NCI-H345 (cell line): ENCODE data around the gene GFOD1.
"Not testable (repeated sequence)": the region's sequence is repeated elsewhere in the genome, so short reads cannot be mapped to it uniquely, and the experiment has no call there.

Source experiments
- DNase-seq: peaks from one replicate; lab custom pipeline; 2025; lab: John Stamatoyannopoulos, UW

The GFOD1 gene

DNA sequence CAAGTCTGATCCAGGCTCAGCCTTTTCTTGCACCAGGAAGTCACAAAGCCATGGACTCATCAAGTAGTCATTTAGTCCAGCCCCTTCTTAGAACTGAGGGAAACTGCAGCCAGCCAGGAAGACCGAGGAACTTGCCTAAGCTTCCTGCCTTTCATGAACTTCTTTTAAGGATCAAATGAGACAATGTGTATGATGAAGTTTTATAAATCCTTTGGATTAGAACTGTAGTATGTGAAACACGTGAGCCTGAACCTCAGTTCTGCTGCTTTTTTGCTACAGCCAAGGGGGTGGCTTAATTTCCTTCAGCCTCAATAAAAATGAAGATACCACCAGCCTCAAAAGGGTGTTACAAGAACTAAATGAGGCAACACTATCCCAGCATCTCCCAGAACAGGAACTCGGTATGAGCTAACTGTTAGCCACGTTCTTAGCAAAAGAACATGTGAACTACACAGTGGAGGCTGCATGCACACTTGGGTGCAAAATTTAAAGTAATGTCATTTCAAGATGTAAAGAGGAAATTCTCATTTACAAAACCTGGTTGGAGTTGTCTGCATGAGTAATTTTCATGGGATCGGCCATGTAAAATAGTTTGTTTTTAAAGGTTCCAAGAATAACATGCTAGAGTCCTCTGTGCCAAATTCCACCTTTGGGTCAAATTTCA, 83.0 kb downstream of the GFOD1 start:
- no peak for DNase-seq

DNA sequence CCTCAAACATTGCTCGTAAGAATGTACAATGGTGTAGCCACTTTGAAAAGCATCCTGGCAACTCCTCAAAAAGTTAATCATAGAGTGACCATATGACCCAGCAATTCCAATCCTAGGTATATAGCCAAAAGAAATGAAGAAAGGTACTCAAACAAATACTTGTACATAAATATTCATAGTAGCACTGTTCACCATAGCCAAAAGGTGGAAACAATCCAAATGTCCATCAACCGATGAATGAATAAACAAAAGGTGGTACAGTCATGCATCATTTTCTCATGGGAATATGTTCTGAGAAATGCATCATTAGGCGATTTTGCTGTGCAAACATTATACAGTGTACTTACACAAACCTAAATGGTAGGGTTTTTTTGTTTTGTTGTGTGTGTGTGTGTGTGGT, 84.7 kb downstream of the GFOD1 start:
- no peak for DNase-seq

DNA sequence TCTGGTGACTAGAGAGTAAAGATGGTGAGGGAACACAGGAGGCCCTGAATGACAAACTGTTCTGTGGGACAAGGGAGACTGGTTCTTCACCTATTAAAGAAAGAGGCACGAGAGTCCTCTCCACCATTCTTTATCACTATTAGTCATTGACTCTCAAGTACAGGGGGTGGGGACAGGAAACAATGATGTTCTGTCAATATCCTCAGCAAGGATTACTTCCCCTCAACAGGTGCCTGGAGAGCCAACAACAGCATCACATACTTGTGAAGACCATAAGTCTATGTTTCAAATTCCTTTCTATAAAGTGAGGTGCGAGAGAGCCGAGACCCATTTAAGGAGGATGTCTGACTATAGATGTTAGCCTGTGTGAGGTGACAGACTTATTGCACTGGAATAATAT, 86.6 kb downstream of the GFOD1 start:
- DNase-seq = no peak

DNA sequence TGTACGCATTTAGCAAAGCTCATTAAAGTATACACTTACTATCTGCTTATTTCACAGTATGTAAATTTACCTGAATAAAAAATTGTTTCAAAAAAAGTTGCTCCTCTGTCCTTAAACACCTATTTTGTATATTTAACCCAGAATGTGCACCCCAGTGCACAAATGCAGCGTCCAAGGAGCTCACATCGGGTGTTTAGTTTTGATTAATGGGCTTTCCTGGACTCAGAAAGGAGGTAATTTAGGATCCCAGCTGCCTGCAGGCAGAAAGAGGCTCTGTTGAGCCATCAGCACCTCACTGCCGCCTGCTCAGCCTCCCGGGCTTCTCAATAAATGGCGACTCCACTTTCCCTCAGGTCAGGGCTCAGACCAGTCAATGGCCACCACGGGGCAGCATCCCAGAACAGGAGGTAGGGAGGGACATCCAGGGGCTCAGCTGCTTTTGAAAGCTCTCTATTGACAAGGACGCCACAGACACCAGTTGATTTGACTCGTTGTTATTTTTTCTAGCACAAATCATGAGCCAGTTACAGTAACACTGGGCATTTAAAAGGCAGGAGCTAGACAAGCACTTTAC, 88.9 kb downstream of the GFOD1 start:
- DNase-seq = no peak

DNA sequence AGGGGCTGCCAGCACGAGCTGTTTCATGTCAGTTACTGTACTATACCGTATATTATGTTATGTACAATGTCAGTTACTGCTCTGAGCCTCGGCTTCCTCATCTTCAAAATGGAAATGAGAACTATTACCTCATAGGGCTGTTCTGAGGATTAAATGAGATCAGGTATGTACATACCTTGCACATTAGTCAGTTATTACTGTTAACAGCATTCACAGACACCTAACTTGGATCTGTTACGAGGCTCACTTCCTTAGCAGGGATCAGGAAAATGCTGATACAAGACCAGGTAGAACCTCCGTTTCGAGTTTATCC, 89.4 kb downstream of the GFOD1 start:
- no peak for DNase-seq

DNA sequence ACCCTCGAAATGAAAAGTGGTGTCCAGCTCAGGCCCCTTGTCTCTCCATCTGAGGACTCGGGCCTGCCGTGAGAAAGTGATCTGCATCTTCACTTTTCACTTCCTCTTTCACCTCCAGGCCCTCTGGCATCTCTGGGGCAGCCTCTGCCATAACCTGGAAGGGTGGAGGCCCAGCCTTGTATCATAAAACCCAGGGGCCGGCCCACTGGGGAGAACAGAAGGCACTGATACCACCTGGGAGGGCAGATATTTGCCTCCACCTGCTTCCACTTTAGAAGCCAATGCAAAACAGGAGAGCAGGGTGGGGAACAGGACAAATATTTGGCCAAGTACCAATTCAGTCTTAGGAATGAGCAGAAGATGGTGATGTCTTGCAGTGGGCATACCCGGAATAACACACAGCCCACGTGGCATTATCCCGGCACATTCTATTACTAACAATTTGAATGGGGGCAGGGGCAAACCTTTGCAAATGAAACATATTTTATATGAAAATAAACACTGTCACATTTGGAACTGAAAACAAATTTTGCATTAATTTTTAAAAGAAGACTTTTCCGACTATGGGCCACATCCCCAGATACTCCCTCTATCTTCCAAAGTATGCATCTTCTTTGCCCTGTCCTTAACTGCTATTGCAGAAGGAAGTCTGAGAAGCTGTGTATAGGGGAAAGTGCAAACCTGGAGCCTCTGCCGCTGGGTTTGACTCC, 89.9 kb downstream of the GFOD1 start:
- no peak for DNase-seq

DNA sequence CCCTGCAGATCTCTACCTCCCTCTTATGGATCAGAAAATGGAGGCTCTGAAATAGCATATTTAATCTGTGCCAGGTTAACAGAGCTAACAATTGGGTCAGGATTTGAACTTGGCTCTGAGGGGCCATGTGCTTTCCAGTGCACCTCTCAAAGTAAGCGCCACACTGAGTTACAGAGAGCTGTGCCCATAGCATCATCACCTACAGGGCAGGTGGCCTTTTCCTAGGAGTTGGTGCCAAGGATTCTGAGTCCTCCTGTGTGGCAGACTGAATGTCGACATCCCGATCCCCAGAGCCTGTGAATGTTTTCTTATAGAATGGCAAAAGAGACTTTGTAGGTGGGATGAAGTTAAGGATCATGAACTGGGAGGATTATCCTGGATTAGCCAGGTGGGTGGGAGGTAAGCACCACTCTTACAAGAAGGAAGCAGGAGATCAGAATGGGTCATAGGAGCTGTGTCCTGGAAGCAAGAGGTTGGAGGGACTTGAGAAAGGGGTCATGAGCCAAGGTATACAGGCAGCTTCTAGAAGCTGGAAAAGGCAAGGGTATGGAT, 91.1 kb downstream of the GFOD1 start:
- DNase-seq = no peak

DNA sequence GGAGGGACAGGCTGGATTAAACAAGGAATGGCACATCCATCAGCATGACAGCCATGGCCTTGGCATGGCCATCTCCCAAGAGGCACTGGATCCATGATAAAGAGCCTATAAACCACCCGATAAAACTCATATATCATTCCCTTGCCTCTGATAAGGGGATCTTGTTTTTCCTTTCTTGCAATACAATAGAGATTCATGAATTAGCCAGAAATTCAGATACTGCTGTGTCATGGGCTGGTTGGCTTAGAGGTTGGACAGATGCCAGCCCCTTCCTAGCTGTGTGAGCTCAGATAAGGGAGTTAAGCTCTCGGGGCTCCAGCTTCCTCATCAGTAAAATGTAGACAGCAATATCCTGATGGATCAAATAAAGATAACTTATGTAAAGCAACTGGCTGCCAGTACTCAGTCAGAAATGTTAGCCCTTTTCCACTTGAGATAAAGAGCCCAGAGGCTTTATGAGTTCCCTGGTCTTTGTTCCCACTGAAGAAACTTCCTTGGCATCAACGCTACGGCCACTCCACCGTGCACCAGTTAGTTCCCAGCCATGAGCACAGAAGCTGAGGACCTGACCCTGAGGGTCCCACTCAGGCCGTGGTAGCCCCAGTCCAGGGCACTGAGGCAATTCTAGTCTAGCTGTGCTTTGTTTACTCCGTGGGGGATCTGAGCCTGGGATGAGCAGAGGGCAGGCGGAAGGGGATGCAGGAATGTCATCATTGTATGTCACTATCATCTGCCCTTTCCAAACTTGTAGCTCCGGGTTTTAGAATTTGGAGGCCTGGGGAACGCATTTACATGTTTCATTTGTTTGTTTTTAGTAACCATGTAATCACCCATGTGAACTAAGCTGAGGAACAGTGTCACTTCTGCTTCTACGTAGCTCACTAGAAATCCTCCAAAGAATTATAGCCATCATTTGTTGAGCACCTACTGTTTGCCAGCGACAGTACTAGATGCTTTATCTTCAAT, 91.8 kb downstream of the GFOD1 start:
- peak; percentile 12 for DNase-seq

DNA sequence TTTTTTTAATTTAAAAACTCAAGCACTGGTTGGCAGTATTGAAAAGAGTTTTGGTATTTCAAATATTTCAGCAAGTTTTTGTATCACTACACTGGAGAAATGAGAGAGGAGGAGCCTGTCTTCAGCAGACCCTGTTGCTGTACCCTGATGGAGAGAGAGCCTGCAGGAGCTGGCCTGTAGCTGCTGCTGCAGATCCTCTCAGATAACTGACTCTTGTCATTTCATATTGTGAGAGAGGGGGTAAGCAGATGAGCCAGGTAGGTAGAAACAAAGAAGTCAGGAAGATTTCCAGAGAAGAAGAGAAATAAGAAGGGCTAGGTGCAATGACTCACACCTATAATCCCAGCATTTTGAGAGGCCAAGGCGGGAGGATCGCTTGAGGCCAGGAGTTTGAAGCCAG, 94.9 kb downstream of the GFOD1 start:
- no peak for DNase-seq

DNA sequence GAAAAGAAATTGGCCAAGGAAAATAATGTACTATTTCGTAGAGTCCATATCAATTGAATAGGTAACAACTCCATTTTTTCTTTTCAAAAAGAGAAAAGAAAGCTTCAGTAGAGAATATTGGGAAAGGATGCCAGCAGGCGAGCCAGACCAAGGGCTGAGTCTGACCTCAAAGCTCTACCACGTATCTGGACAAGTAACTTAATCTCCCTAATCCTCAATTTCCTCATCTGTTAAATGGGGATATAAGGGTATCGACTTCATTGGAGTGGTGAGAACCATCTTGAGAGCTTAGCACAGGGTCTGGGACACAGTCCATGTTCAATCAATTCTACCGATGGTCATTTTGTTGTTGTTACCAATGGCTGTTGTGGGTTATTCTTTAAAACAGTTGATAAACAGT, 95.9 kb downstream of the GFOD1 start:
- no peak for DNase-seq

DNA sequence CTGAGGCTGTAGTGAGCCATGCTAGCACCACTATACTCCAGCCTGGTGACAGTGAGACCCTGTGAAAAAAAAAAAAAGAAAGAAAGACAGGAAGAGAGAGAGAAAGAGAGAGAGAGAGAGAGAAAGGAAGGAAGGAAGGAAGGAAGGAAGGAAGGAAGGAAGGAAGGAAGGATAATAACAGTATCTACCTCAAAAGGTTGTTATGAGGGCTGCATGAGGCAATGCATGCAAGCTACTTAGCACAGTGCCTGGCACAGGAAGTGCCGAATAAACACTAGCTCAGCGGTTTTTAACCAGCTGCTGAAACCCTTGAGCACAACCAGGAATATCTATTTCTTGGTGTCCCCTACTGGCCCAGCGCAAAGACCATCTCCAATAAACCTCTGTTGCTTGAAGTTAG, 96.7 kb downstream of the GFOD1 start:
- no peak for DNase-seq

DNA sequence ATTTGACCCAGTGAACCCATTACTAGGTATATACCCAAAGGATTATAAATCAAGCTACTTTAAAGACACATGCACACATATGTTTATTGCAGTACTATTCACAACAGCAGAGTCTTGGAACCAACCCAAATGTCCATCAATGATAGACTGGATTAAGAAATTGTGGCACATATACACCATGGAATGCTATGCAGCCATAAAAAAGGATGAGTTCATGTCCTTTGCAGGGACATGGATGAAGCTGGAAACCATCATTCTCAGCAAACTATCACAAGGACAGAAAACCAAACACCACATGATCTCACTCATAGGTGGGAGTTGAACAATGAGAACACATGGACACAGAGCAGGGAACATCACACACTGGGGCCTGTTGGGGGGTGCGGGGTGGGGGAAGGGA, 98.2 kb downstream of the GFOD1 start:
- not testable (repeated sequence) for DNase-seq

DNA sequence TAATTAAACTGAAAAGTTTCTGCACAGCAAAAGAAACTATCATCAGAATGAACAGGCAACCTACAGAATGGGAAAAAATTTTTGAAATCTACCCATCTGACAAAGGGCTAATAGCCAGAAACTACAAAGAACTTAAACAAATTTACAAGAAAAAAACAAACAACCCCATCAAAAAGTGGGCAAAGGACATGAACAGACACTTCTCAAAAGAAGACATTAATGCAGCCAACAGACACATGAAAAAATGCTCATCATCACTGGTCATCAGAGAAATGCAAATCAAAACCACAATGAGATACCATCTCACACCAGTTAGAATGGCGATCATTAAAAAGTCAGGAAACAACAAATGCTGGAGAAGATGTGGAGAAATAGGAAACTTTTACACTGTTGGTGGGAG, 98.6 kb downstream of the GFOD1 start:
- DNase-seq = not testable (repeated sequence)

DNA sequence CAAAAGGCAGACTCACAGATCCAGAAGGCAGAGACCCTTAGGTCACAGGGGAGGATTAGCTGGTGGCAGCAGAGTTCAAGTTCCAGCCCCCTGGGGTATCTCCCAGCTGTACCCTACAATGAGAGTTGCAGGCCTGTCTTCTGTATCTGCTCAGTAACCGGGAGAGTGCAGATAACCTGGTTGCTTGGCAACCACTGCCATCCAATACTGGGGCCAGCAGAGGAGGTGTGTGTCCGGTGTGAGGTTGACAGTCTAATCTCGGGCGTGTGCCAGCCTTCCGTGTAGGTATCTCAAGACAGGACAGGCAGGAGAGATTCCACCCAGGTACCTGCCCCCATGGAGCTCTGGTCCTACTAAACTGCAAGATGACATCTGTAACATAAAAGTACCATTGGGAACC, 102.4 kb downstream of the GFOD1 start:
- DNase-seq = no peak

DNA sequence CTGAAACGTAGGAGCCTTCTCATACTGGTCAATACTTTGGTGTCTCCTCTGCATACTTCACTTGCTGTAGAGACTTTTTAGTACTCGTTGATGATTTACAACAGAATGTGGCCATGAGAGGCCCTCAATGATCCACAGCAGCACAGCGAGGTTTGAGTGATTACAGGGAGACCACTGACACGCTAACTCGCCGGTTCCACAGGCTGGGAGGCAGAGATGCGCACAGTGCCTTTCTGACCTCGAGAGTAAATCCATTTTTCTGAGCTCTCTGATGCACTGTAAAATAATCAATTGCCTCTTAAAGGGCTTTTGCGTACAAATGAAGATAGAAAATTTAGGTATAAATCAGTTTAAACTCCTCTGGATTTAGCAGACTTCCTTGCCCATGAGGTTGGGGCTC, 102.9 kb downstream of the GFOD1 start:
- no peak for DNase-seq

DNA sequence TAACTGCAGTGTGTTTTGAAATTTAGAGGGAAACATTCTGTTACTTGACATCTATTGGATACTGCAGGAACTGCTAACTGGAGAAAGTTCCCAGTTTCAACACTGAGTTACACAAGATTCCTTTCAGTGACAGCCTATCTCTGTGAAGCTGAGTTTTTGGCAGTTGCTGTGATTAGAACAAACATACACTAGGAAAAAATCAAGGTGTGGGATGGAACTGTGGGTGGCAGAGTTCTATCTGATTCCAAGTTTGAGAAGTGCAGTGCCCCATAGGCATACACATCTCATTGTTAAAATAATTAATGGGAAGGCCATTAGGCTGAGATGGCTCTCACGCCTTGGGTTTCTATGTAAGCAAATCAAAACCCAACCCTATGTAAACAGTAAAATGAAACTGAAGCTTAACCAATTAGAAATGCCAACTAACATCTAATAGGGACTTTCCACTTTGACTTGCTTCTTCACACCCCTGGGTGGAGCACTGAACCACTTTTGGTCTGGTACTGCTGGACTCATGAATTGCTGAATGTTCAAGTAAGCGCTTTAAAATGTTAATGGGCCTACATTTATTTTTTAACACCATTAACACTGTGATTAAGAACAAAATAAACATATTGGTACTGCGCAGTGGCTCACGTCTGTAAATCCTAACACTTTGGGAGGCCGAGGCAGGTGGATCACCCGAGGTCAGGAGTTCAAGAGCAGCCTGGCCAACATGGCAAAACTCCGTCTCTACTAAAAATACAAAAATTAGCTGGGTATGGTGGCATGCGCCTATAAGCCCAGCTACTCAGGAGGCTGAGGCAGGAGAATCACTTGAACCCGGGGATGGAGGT, 103.9 kb downstream of the GFOD1 start:
- no peak for DNase-seq

DNA sequence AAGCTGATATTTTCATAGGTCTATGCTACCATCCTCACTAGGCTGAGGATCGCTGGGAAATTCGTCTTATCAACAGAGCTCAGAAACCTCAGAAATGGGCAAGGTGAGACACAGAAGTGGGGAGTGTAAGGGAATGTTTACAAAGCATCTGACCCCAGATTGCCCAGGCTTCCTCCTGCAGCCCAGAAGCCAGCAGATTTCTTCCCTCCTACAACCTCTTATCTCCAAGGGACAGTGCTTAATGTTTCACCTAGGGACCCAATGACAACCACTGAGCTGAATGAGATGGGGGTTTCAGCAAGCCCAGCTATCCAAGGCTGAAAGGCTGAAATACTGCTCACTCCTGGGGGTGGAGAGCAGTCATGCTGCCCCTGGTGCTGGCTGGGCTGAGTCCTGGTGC, 106.6 kb downstream of the GFOD1 start:
- no peak for DNase-seq

DNA sequence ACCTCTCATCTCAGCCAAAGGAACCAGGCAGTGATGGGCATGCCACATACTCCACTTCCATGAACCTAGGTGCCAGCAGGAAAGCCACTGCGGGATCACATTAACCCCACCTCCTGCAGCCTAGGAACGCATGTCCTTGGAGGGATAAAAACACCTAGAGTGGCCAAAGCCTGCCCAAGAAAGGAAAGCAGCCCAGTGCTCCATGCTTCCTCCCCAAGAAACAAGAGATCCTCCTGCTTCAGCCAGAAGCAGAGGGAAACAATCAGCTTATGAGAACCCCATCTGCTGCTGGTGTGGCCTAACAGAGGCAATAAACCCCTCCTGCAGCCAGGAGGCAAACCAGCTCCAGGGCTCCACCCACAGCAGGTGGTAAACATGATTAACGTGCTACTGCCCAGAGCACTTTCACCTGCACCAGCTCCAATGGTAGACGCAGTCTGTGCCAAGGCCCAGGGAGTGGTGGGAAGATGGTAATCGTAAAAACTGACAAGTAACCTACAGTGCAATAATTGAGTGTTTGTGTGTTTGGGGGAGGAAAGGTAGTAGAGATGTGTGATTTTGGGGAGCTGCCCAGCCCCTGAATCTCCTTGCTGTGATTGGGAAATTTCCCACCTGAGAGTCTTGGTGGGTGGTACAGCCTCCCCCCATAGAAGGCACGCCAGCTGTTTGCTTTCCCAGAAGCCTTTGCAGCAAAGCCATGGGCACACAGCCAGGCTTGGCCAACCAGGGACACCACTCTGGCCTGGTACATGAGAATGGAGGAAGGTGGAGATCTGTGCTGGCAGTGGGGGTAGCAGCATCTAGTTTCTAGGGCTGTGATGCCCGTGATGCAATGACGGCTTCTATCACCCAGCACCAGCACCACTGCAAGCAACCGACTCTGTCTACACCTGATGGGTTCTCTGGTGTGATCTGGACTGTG, 108.5 kb downstream of the GFOD1 start:
- no peak for DNase-seq

DNA sequence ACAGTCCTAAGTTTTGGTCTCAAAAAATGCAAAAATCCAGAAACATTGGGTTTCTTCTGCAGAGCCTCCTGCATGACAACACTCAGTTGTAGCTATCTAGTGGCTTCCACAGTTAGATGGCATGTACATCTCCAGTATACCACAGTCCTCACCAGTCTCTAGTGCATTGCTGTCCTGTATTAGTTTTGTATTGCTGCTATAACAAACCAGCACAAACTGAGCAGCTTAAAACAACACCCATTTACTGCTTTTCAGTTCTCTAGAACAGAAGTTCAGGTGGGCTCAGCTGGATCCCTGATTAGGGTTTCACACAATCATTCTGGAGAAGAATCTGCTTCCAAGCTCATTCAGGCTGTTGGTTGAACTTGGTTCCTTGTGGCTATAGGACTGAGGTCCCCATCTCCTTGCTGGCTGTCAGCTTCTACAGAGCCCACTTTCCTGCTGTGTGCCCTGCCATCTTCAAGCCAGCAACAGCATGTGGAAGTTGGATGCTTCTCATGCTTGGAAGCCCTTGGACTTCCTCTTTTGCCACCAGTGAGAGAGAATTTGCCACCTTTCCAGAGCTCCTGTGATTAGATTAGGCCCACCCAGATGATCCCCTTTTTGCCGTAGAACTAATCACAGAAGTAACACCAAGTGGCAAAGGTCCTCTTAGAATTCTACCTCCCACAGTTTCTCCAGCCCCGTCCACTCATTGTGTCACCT, 110.2 kb downstream of the GFOD1 start:
- no peak for DNase-seq
